HG03060 (cell line): ENCODE measurements around the gene TAF1D.

Experiments used
- ATAC-seq: cut with Tn5 transposase; IDR thresholded peaks from one replicate; pipeline ENCODE4 v1.9.1; 2021; ENCODE audit warnings: low read depth, moderate number of reproducible peaks; ENCODE audit not compliant: unreplicated experiment

Gene TAF1D

DNA sequence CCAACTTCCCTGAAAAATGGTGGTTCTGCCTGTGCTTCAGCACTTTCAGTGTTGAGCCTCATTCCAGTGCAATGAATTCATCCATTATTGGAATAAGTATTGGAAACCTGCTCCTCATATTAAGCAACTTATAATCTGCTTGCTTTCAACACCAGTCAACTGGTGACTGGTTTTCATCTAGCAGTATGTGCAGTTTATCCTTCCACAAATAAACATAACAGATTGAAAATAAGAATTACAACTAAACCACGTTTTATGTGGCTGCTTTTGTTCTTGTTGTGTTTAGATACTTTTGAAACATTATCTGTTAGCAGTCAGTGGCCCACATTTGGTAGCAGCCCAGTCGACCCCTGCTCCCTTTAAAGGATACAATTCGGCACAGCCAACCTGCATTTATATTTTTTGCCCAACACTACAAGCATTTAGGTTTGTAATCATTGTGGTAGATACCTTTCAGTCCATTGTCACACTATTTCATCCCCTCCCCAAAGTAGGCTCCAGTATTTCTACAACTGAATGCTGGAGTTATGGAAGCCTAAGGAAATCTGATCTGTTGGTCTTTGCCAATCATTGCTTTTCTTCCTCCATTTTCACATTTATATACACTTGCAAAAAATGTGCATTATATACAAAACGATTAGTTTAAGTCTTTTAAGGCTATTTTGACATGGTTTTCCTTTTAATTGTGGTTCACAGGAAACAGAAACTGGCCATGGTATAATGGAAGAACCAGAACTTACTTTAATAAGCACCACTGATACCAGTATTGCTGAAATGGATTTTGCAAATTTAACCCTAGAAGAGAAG is 13.1 kb downstream of the TAF1D start:
- ATAC-seq = no peak

DNA sequence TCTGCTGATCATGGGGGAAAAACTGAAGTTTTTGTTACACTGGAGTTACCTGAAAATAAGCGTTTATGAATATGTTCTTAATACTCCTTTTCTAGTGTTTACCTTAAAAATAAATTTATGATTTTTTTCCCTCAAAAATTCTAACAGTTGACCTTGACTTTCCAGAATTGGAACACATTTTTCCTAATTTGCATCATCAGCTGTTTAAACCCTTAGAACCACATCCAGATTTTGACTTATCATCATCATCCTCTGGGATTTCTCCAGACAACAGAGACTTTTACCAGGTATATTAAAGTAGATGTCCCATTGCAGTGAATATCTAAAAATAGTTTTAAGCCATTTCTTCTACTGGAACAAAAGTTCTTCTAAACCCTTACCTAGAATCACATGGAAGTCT is 17.2 kb downstream of the TAF1D start:
- no peak for ATAC-seq

GRCh38 chr11:93720522-93720921 is 20.8 kb downstream of the TAF1D start:
- ATAC-seq = no peak

DNA sequence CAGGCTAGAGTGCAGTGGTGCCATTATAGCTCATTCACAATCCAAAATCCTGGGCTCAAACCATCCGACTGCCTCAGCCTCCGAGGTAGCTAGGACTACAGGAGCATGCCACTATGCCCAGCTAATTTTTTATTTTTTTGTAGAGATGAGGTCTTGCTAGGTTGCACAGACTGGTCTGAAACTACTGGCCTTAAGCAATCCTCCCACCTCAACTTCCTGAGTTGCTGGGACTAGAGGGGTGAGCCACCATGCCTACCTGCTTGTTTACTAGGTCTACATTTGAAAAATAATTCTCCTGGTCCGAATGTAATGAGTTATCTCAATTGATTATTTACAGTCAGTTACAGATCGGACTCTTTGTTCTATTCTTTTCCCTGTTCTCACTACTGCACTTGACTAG is 22.0 kb downstream of the TAF1D start:
- no peak for ATAC-seq

- ATAC-seq = peak; percentile 86
These were observed 23.2 kb downstream of the TAF1D start for GRCh38 chr11:93718057-93718563.

GRCh38 chr11:93717501-93717900 is 23.8 kb downstream of the TAF1D start:
- no peak for ATAC-seq

- no peak for ATAC-seq
These were observed 25.4 kb downstream of the TAF1D start for GRCh38 chr11:93715797-93716396.

DNA sequence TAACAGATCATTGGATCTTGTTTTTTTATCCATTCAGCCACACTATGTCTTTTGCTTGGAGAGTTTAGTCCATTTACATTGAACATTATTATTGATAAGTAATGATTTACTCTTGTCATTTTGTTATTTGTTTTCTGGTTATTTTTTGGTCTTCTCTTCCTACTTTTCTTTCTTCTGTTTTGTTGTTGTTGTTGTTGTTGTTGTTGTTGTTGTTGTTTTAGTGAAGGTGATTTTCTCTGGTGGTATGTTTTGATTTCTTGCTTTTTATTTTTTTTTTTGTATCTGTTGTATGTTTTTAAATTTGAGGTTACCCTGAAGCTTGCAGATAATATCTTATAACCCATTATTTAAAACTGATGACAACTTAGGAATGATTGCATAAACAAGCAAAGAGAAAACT is 28.6 kb downstream of the TAF1D start:
- ATAC-seq = no peak

- no peak for ATAC-seq
These were observed 31.1 kb downstream of the TAF1D start for GRCh38 chr11:93710239-93710638.

GRCh38 chr11:93704237-93704636 is 37.1 kb downstream of the TAF1D start:
- no peak for ATAC-seq

DNA sequence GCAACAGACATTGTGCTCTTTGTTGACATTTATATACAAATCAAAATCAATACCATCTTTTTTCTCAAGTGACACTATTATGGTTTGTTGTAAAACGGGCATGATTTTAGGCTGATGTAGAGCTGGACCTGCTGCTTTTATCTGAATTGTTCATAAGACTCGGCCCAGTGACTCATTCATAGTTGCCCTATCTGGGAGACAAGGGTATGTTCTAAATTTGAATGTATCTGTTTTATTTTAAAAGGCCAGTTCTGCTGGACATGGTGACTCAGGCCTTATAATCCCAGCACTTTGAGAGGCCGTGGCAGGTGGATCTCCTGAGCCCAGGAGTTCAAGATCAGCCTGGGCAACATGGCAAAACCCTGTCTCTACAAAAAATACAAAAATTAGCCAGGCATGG is 40.5 kb downstream of the TAF1D start:
- no peak for ATAC-seq

DNA sequence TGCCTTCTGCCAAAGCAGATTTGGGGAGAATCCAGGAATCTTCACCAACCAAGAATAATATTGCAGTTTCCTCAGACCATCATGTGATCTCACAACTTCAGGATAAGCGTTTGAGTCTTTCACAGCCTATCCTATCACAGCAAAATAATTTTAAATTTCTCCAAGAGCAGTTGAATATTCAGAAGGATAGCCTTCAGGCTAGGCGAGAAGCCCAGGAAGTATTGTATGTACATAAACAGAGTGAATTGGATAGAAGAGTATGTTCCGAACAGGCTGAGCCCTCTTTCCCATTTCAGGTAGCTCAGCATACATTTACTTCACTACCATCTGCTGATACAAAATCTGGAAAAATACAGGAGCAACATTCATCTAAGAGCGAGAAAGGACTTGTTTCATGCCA is 43.7 kb downstream of the TAF1D start:
- no peak for ATAC-seq

- no peak for ATAC-seq
These were observed 46.7 kb downstream of the TAF1D start for GRCh38 chr11:93694557-93694956.

DNA sequence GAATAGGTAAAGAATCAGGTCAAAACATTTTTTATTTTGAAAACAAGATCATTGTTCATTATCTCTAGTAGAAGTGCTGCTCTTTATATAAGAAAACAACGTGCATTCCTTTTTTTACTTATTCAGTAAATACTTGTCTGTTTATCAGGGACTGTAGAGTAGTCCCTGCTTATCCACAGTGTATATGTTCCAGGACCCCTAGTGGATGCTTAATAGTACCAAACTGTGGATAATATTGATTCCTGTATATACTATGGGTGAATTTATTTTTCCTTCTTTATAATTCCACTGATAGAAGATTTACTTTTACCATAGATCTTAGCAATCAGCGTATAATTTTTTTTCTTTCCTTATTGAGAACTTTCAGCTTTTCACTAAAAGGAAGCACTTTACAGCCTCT is 47.2 kb downstream of the TAF1D start:
- ATAC-seq = no peak

- ATAC-seq = peak; percentile 43
These were observed 52.1 kb downstream of the TAF1D start for GRCh38 chr11:93689240-93689639.

GRCh38 chr11:93686812-93687211 is 54.5 kb downstream of the TAF1D start:
- no peak for ATAC-seq

- no peak for ATAC-seq
These were observed 55.1 kb downstream of the TAF1D start for GRCh38 chr11:93686226-93686625.
